ENCODE results near the gene CRYBB1.

- TF ChIP-seq TAF1 (conservative IDR thresholded peaks at IDR 0.05) = no peak
- no peak for TF ChIP-seq EGR1 (IDR thresholded peaks at IDR 0.05; ENCODE audit: low read depth in 2 of 2)
- TF ChIP-seq CTCF (IDR thresholded peaks at IDR 0.05; ENCODE audit: low read depth, low read length, missing input control) = no peak
- no peak for TF ChIP-seq RAD21 (IDR thresholded peaks at IDR 0.05)
- TF ChIP-seq JUND (IDR thresholded peaks at IDR 0.05) = no peak
- TF ChIP-seq ATF3 (IDR thresholded peaks at IDR 0.05) = no peak
- no peak for TF ChIP-seq MAX (IDR thresholded peaks at IDR 0.05)
- no peak for TF ChIP-seq SP1 (IDR thresholded peaks at IDR 0.05)
- TF ChIP-seq REST (IDR thresholded peaks at IDR 0.05) = no peak
These were observed 62.9 kb downstream of the CRYBB1 start for GRCh38 chr22:26554956-26555355.

Measured in liver (tissue), 3 donors.